Stimulated activated CD4-positive, alpha-beta T cell treated with anti-CD3 and anti-CD28 coated beads, TNF-alpha, amount 100 ng/mL, for 48 hours (primary cell): ENCODE results near the gene MESP1.

Source experiments
- DNase-seq, 3 donors: peaks; one replicate each; pipeline ENCODE4 v3.0.0-alpha.2; 2020; ENCODE audit warnings: low read depth in 3 of 3

The MESP1 gene

DNA sequence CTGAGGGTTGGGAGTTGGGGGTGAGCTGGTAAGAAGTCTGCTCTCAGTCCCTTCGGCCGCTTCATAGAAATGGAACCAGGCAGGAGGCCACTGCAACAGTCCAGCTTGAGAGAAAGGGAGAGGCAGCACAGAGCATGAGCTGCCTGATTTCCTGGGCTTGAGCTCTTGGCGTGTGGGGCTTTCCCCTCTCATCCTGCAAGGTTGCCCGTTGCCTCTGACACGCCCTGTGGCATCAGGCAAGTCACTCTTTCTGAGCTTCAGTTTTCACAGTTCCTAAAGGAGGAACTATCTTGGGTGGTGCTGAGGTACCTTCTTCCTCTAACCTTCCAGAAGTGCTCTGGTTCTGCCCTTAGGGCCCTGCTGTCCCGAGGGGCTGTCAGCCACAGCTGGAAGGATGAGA lies 30.0 kb upstream of the MESP1 start:
- DNase-seq, result peak in 2 of 3 donors; percentile 8 to 15

DNA sequence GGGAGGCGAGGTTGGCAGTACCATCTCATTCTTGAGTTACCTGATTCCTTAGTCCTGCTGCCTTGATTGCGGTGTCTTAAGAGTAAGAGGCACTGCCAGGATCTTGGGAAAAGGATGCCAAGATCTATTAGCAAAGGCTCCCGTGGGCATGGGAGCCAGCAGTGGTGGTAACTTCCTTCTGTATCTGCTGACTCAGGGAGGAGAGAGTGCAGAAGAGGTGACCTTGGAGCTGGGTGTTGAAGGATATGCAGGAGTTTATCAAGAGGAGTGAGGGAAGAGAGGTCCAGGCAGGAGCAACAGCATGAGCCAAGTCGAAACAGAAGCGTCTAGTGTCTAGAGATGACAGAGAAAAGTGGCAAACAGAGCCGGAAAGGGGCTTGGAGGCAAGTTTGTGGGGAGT lies 29.6 kb upstream of the MESP1 start:
- no peak for DNase-seq

DNA sequence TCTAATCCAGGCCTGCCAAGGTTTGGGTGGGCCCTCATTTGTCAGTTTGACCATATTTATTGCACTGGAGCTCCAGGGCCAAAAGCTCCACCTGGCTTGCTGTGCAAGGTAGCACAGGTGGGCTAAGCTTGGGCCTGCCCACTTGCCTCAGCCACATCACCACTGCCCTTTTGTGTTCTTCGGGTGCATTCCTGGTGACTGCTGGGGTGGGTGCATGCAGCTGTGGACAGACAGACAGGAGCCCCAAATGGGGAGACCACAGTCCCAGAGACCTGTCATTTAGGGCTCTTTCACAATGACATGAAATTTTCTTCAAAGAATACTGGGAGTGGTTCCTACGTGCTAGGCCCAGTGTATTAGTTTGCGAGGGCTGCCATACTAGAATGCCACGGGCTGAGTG lies 27.8 kb upstream of the MESP1 start:
- DNase-seq, result no peak

DNA sequence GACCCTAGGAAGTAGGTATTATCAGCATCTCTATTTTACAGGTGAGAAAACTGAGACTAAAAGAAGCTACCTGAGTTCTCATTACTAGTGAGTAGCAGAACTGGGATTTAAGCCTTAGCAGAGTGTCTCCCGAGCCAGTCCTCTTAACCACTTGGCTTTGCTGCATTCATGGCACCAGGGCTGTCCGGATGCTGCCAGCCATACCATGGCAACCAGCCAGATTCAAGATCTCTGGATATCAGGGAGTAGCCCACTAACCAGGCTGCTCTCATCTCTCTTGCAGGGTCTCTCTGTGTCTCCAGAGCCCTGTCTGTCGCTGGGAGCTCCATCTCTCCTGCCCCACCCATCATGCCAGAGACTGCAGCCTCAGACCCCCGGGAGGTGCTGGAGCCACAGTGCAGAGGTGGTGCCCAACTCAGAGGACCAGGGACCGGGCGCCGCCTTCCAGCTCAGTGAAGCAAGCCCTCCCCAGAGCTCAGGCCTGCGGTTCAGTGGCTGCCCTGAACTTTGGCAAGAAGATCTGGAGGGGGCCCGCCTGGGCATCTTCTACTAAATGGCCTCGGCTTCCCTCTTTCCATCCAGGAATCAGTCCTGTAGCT lies 26.8 kb upstream of the MESP1 start:
- no peak for DNase-seq

DNA sequence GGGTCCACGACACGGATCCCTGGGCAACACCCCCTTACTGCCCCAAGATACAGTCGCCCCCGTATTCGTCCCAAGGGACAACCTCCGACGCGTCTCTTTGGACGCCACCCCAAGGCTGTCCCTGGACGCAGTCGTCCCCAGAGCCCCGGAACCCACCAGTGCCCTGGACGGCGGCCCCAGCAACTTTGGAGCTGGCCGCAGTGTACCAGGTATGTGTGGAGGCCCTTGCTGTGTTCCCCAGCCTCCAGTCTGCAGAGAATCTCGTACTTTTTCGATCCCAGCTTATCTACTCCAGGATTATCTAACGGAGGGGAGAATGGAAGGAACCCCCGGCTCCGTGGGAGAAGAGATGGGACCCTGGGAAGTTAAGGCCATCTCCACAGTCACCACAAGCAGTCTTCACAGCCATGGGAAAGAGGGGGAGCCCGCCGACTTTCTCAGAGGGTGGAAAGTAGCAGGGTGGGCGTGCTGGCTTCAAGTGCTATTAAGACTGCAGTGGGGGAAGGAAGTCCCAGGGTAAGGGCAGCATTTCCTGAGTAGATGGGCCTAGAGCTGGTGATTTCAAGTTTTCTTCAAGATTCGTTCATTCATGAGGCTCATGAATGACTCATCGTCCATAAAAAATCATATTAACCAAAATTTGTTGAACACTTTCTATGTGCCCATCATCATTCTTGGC lies 26.2 kb upstream of the MESP1 start:
- DNase-seq, result no peak

DNA sequence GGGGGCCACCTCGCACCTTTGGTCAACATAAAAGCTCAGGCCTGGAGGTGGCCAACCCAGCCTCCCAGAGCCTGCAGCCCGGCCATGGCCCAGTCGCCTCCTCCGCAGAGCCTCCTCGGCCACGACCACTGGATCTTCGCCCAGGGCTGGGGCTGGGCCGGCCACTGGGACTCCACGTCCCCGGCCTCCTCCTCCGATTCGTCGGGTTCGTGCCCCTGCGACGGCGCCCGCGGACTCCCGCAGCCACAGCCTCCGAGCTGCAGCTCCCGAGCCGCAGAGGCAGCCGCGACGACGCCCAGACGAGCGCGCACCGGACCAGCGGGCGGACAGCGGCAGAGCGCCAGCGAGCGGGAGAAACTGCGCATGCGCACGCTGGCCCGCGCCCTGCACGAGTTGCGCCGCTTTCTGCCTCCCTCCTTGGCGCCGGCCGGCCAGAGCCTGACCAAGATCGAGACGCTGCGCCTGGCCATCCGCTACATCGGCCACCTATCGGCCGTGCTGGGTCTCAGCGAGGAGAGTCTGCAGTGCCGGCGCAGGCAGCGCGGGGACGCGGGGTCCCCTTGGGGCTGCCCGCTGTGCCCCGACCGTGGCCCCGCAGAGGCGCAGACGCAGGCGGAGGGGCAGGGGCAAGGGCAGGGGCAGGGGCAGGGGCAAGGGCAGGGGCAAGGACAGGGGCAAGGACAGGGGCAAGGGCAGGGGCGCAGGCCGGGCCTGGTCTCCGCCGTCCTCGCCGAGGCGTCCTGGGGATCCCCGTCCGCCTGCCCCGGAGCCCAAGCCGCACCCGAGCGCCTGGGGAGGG lies 25.4 kb upstream of the MESP1 start, which contains the start of gene MESP2:
TSS of gene MESP2 (plus strand) at position 59 of the 799 bp plus-strand sequence. CDS start at position 85, 26 bp downstream.
- DNase-seq, result peak in 2 of 3 donors; percentile 31 to 34

DNA sequence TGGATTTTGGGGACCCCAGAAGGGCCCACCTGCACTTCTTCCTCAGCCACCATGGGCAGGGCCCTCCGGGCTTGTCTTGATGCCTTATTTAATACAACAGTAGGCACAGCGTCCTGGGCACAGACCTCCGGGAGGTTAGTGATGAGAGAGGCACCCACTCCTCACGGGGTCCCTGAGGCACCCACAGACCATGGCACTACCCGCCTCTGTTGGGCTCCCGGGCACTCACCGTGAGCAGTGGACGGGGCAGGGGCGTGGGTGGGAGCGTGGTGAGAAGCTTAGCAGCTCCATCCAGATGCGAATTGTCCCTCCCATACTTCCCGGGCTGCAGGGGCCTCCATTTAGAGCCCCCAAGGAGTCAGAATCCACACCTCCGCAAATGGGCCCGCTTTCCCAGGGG lies 24.8 kb upstream of the MESP1 start:
- no peak for DNase-seq

DNA sequence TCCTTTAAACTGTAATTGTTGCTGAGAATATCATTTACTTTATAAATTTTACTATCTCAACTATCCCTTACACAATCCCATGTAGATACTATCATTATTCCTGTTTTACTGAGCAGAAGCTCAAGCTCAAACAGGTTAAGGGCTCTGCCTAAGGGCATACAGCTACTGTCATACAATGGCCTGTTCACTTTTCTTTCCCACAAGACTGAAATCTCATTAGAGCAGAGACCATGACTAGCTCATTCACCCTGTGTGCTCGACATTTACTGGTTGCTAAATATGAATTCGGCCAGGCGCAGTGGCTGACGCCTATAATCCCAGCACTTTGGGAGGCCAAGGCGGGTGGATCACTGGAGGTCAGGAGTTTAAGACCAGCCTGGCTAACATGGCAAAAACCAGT lies 23.4 kb upstream of the MESP1 start:
- DNase-seq, result no peak

DNA sequence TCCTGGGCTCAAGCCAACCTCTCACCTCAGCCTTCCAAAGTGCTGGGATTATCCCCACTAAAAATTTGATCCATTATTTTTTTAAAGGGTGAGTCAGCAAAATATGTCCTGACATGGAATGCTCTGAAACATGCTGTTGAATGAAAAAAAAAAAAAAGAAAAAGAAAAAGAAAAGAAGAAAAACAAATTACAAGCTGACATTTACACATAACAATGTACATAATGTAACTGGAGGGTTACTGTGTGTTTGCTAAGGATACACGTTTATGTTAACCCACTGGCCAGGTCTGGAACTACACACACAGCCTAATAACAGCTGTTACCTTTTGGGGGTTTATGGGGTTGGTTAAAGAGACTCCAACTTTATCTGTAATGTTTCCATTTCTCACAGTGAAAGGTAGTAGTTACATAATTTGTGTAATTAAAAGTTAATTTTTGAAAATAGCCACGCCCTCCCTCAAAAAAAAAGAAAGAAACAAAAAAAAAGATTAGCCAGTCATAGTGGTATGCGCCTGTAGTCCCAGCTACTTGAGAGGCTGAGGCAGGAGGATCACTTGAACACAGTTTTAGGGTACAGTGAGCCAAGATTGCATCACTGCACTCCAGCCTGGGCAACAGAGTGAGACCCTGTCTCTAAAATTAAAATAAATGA lies 22.0 kb upstream of the MESP1 start:
- no peak for DNase-seq

DNA sequence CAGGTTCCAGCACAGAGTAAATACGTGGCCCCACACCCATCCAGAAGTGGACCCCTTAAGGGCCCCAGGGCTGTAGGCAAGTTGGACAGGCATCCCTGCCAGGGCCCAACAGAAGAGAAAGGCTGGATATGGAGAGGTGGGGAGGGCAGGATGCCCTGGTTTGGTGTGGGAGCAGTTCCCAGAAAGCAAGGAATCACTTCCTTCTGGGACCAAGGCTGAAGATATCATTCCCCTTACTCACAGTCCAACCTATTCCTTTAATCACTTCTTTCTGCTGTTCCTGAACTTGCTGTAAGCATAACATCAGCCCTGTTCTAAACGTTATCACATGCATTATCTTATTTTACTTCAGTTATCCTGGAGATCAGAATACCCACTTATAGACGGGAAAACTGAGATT lies 19.0 kb upstream of the MESP1 start:
- DNase-seq, result no peak

DNA sequence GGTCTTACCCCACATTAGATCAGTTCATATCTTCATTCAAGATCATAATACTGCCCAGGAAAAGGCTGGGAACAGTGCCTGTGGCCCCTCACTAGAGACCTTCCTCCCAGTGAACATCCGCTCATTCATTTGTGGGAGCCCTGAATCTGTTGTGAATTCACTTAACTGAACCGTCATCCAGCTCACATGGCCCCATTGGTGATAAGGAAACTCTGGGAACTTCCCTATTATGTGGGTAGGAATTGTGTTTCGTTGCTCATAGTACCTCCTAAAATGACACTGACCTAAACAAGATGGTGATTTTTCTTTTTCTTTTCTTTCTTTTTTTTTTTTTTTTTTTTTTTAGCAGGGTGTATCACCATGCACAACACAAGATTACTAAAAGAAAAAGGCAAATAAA lies 18.3 kb upstream of the MESP1 start:
- DNase-seq, result no peak

DNA sequence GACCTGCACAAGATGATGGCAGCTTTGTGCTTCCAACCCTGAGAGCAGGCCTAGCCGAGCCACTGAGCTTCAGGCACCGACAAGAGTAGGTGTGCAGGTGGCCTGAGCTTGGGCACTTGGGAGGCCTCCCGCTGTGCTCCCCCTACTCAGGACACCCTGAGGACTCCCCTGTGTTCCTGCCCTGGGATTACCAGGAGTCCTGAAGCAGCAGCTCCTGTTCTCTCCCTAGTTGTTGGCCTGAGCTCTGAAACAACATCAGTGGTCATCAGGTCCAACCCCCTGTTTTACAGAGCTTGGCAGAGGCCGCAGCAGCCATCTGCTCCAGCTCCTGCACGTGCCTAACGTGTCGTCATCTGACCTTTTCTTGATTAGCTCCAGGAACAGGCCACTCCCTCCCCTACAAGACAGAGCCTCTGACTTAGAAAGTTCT lies 17.0 kb upstream of the MESP1 start:
- DNase-seq, result no peak

DNA sequence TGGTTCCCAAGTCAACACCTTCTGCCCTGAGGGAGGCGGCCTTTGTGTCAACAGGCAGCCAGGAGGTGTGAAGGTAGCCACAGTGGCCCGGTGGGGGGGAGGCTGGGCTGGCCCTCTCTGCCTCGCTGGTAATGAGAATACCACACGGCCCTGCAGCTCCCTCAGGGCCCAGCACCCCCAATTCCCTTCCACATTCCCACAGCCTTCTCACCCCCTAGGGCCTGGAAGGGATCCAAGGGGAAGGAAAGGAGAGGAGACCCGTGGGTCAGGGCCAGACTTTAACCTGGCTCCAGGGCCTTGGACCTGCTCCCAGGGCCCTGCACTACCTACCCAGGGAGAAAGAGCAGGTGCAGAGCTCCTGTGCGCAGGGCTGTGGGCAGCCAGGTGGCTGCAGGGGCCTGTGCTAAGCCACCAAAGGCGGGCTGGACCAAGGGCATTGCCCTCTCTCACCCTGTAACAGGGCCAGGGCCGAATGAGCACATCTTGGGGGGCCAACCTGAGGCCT lies 16.4 kb upstream of the MESP1 start:
- no peak for DNase-seq

DNA sequence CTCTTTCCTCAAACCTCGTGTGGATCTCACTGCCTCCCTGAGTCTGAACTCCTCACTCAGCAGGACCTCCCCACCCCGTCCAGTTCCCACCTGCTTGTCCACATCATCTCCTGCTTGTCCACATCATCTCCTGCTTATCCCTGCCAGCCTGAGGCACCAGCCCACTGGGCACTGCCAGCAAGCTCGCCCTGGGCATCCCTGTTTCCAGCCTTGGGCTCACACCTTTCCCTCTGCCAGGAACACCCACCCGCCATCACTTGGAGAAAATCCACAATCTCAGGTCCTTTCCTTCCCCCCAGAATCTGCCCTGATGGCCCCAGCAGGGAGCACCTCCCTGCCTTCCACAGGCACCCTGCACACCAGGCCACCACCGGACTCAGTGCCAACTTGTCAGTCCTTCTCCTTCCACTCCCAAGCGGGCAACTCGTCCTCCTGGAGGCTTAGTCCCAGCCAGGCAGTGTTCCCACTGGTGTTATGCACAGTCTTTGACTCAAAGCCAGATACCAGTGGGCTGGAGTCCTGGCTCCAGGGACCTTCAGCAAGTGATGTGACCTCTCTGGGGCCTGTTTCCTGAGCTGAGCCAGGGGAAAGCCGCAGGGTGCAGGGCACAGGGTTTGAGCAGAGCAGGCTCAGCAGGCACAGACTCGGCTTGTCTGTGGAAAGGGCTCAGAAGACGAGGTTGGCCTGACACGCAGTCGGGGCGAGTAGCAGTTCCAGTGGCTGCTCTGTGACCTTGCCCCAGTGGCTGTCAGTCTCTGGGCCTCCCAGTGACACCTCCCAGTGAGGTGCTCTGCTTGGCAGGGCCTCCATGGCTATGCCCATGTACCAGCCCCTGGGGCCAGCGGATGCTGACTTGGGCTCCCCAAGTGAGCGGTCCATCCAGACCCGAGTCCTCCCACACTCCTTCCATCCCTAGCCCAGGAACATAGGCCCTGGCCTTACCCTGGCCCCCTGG lies 15.6 kb upstream of the MESP1 start:
- DNase-seq, result no peak

DNA sequence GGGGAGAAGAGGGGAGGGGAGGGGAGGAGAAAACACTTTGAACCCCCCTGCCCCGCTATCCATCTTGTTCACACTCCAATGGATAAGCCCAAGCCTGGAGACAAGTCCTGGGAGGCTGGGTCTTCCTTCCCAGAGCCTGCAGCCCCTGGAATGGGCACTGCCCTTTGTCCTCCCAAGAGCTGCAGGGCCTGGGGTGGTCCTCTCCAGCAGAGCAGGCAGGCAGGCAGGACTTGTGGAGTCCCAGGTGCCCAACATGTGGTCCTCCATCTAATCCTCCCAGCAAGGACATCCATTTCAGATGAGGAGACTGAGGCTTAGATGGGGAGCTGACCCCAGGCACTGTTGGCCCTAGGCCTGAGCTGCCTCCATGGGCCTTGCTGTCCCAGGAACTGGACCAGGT lies 14.6 kb upstream of the MESP1 start:
- DNase-seq, result no peak

DNA sequence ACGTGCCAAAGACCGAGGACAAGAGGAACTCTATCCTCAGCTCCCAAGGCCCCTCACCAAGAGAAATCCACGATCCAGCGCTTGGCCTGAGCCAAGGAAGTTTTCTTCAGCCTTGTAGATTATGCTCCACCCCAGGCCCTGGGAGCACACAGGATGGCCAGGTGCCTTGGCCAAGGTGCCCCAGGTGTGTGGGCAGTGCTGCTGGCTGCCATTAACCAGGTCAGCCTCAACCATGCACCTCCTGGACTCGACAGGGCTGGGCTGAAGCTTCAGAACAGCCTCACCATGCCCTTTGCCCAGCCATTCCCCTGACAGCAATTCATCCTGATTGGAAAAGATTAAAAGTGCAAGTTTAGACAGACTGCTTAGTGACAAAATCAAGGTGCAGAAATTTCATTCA lies 10.9 kb upstream of the MESP1 start:
- DNase-seq, result no peak

DNA sequence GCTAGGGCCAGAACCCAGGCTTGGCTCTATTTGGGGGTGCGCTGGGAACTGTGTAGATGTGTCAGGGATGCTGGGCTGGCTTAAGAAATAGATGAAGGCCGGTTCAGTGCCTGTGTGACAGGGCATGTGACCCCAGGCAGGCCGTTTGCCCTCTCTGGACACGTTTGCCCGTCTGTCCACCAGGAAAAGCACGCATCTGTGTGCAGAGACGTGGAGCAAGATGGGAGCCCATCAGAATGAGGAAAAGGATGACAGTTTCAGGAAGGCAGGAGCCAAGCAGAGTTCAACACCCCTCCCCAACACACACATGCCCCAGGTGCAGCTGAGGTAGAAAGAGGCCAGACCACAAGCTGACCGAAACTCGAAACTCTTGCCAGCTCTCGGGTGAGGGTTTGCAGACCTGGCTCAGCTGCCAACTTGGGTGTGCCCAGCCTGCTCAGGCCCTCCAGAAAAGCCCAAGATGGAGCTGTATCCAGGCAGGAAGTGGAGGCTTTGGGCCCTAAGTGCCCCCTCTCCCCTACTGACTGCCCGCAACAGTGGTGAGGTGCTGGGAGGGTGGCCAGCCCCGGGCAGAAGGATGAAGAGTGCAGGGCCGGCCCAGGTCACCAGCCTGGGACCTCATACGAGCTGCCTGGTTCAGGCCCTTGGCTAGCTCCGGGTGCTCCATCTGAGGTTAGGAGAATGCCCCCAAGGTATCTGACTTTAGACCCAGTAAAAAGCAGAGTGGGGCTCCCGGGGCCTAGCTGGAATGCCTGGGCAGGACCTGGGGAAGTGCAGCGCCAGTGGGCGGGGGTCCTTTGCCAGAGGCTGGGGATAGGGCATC lies 10.2 kb upstream of the MESP1 start:
- DNase-seq, result no peak

DNA sequence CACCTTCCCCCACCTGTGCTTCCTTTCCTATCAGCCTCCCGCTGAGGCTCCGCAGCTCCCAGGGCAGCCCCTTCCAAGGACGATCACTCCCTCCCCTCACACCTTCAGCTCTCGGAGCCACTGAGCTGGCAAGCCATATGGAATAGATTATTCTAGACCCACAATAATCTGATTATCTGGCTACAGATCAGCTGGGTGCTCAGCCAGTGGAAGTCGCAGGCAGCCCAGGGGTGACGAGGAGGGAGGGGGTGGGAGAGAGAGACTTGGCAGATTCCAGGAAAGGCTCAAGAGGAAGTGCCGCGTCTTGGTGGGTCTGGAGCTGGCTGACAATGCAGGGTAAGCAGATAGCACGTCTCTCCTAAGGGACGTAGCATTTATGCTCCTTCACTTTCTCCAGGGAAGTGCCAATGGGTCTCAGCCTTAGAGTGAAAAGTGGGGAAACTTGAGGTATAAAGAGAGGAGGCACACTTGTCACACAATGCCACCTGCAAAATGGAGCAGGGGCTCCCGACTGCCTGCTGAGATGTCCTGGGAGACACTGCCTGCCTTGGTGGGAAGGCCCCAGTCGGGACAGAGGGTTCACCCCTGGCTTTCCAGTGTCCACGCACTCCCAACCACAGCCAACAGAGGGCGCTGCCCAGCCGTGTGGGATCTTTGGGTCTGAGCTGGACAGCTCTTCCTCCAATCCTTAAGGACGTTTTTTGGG lies 9.4 kb upstream of the MESP1 start:
- peak; percentile 41 to 58 (median 58) for DNase-seq

DNA sequence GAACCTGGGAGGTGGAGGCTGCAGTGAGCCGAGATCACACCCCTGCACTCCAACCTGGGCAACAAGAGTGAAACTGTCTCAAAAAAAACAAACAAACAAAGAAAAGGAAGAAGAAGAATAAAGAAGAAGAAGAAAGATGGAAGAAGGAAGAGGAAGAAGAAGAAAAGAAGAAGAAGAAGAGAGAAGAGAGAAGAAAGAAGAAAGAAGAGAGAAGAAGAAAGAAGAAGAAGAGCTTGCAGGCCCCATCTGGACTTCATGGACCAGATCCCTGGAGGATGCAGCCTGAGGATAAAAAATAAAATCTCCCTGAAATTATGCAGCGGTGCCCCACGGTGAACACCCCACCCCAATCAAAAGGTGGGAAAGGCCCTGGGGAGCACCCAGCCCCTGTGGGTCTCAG lies 8.8 kb upstream of the MESP1 start:
- DNase-seq, result no peak

DNA sequence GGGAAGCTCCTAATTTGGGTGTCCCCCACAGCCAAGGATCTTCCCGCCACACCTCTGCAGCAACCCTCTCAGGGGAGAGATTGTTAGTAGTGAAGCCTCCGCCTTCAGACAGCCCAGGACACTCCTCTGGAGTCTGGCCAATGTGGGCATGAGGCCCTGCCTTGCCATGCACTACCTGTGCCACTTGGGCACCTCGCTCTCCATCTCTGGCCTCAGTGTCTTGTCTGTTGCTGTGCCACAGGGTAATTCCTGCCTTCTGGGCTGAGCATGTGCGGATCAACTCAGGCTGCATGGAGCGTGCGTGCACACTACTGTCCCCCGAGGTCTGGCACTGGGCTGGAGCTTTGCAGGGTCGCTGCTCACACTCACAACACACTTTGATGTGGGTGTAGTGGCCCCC lies 7.9 kb upstream of the MESP1 start:
- DNase-seq, result no peak
